Measurements from ENCODE around the gene DAW1. TPM values are rescaled to one million over a fixed set of nuclear protein-coding genes. Genes with fewer than 3 reads are reported as not detected.

DAW1 gene
- total and polyA plus RNA-seq, 2 of the 13 experiments (the other 11 are each of a cell fraction or from before 2014, with no cell fraction given), result not detected

- TF ChIP-seq BCLAF1 (IDR thresholded peaks at IDR 0.05) (no peak), TAF15 (IDR thresholded peaks at IDR 0.05; ENCODE audit: low read depth, low read length, poor library complexity, severe bottlenecking) (no peak), ZNF749 (CRISPR knock-in tag; IDR thresholded peaks at IDR 0.05; ENCODE audit: borderline replicate concordance) (no peak), REXO4 (CRISPR knock-in tag; IDR thresholded peaks at IDR 0.05; ENCODE audit: borderline replicate concordance) (no peak), THYN1 (CRISPR knock-in tag; IDR thresholded peaks at IDR 0.05; ENCODE audit: borderline replicate concordance, low read depth) (no peak), ZBTB8A (CRISPR knock-in tag; IDR thresholded peaks at IDR 0.05; ENCODE audit: borderline replicate concordance, low read depth) (no peak), FOXA3 (CRISPR knock-in tag; IDR thresholded peaks at IDR 0.05) (peak; percentile 29; the same call in 1 of the 2 replicates), PHF21A (CRISPR knock-in tag; IDR thresholded peaks at IDR 0.05) (no peak), EED (CRISPR knock-in tag; IDR thresholded peaks at IDR 0.05) (no peak; the same call in 1 of the 2 replicates), MED1 (CRISPR knock-in tag; IDR thresholded peaks at IDR 0.05) (peak; percentile 34; the same call in 1 of the 2 replicates), ZNF142 (CRISPR knock-in tag; IDR thresholded peaks at IDR 0.05) (no peak), ZNF331 (CRISPR knock-in tag; IDR thresholded peaks at IDR 0.05) (peak; percentile 27; the same call in 1 of the 2 replicates), MTF1 (CRISPR knock-in tag; IDR thresholded peaks at IDR 0.05) (no peak), ZNF101 (CRISPR knock-in tag; IDR thresholded peaks at IDR 0.05; ENCODE audit: borderline replicate concordance, low read depth) (no peak), MAFF (IDR thresholded peaks at IDR 0.05; ENCODE audit: low read depth, low read length) (no peak), RORA (CRISPR knock-in tag; IDR thresholded peaks at IDR 0.05) (no peak)
- TF ChIP-seq, protein P1, sequence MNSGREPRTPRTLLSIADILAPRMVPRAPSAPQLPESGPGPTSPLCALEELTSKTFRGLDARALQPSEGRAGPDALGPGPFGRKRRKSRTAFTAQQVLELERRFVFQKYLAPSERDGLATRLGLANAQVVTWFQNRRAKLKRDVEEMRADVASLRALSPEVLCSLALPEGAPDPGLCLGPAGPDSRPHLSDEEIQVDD (CRISPR knock-in tag; IDR thresholded peaks at IDR 0.05; ENCODE audit: borderline replicate concordance), result no peak
- TF ChIP-seq, protein P2, sequence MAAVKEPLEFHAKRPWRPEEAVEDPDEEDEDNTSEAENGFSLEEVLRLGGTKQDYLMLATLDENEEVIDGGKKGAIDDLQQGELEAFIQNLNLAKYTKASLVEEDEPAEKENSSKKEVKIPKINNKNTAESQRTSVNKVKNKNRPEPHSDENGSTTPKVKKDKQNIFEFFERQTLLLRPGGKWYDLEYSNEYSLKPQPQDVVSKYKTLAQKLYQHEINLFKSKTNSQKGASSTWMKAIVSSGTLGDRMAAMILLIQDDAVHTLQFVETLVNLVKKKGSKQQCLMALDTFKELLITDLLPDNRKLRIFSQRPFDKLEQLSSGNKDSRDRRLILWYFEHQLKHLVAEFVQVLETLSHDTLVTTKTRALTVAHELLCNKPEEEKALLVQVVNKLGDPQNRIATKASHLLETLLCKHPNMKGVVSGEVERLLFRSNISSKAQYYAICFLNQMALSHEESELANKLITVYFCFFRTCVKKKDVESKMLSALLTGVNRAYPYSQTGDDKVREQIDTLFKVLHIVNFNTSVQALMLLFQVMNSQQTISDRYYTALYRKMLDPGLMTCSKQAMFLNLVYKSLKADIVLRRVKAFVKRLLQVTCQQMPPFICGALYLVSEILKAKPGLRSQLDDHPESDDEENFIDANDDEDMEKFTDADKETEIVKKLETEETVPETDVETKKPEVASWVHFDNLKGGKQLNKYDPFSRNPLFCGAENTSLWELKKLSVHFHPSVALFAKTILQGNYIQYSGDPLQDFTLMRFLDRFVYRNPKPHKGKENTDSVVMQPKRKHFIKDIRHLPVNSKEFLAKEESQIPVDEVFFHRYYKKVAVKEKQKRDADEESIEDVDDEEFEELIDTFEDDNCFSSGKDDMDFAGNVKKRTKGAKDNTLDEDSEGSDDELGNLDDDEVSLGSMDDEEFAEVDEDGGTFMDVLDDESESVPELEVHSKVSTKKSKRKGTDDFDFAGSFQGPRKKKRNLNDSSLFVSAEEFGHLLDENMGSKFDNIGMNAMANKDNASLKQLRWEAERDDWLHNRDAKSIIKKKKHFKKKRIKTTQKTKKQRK (IDR thresholded peaks at IDR 0.05; ENCODE audit: low read length), result no peak
Observed at GRCh38 chr2:227828477-227828912, 42.9 kb upstream of the DAW1 start (continued).

Measured in HepG2 (cell line).